ENCODE data around the gene MADCAM1.
"Not testable (repeated sequence)": the region's sequence is repeated elsewhere in the genome, so short reads cannot be mapped to it uniquely, and the experiment has no call there.

Gene MADCAM1

GRCh38 chr19:496112-496665, at the start of gene MADCAM1:
MADCAM1 (plus strand) TSS chr19:496486; CDS start chr19:496500, 14 bp downstream.
- DNase-seq, result no peak

DNA sequence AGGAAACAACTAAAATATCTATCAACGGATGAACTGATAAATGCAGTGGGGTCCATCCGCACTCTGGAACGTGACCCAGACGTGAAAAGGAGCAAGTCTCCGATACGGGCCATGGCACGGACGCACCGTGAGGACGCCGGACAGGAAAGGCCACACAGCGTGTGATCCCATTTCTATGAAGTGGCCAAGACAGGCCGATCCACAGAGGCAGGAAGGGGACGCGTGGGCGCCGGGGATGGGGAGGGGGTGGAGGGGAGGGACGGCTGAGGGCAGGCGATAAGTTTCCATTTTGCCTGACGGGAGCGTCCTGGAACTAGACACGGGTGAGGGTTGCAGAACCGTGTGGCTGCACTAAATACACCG, 49.2 kb upstream of the MADCAM1 start:
- DNase-seq, result no peak

DNA sequence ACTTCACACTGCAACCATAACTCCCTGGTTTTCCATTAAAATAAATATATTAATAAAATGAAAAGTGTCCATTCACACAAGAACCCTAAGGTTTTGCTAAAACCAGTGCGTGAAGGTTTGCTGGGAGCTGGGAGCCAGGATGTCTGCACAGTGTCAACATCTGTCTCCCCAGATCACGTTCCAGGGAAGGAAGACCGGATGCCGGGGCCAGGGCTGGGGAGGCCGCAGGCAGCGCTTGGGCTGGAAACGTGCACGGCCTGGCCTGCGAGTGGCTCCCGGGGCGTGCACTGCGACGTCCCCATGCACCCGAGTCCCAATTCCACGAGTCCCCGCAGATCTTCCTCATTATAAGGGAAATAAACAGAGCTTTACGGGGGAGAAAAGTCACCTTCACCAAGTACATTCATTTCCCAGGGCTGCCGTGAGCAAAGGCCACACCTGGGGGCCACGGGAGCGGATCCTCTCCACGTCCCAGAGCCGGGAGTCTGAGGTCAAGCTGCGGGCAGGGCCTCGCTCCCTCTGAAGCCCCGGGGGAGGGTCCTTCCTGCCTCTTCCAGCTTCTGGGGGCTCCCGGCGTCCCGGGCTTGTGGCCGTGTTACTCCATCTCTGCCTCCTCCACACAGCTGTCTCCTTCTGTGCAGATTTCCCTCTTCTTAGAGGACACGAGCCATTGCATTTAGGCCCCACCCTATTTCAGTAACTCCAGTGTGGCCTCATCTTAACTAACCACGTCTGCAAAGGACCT, 48.3 kb upstream of the MADCAM1 start:
- no peak for DNase-seq

DNA sequence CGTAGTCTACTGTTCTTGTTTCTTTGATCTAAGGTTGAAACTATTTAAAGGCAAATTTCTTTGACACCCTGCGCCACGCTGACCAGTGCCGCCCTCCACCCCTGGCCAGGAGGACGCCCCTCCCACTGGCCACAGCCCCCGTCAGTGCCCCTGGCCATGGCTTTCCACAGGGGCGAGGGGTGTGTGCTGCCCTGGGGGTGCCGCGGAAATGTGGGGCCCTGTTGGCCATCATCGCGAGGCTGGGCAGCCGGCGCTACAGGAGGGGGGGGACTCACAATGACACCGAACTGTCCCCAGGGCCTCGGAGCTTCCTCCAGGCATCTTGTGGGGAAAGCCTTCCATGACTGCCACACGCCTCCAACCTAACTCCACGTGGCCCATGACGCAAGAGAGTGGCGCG, 46.4 kb upstream of the MADCAM1 start:
- no peak for DNase-seq

- DNase-seq, result not testable (repeated sequence)
Measured at GRCh38 chr19:450912-451481, 45.3 kb upstream of the MADCAM1 start.

- no peak for DNase-seq
Measured at GRCh38 chr19:452829-453228, 43.5 kb upstream of the MADCAM1 start.

DNA sequence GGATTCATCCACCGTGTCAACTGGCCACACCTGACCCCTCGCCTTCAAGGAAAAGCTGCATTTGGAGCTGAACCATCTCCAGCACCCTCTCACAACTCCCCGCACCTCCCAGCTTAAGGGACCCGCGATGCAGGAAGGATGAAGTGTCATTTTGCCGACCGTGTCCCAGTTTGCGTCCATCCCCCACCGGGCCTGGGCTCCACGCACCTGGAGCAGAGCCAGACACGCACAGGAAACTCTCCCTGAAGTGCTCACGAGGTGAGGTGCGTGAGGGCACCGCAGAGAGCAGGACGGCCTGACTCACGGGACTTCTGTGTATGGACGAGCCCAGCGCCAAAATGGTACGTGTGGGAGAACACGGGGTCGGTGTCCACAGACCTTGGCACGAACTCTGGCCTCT, 42.7 kb upstream of the MADCAM1 start:
- DNase-seq, result no peak

DNA sequence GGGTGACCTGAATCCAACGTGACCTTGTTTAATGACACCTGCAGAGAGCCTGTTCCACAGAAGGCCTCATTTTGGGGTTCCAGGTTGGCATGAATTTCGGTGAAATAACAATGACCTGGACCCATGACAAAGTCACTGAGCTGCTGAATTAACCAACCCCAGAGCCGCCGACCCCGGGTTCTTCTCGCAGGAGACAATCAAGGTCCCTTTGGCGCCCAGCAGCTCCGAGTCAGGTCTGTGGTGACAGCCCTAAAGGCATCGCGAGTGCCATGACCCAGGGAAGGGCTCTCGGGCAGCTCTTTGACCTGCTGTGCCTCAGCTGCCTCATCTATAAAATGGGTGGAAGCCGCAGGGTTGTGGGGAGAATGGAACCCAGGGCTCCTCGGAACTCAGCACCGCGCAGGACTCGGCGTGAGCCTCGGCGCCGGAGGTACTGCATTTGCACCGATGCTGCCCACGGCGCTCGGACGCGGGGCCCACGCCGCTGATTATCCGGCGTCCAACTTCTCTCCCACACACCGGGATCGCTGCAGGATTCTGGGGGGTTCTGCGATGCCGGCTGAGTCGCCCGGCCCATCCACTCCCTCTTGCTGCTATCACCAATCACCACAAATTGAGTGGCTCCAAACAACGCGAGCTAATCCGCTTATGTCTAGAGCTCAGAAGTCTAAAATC, 41.1 kb upstream of the MADCAM1 start:
- DNase-seq, result no peak

- no peak for DNase-seq
Measured at GRCh38 chr19:455851-456546, 40.3 kb upstream of the MADCAM1 start.

DNA sequence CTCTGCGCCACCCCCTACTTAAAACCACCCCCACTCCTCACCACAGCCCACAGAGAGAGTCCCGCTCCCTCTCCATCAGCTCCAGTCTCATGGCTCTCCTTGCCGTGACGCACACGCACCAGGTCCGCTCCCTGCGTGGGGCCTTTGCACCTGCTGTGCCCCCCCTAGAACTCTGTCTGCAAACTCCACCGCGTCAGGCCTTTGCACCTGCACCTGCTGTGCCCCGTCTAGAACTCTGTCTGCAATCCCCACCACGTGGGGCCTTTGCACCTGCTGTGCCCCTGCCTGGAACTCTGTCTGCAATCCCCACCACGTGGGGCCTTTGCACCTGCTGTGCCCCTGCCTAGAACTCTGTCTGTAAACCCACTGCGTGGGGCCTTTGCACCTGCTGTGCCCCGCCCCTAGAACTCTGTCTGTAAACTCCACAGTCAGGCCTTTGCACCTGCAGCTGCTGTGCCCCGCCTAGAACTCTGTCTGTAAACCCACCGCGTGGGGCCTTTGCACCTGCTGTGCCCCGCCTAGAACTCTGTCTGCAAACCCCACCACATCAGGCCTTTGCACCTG, 39.7 kb upstream of the MADCAM1 start:
- DNase-seq, result no peak

- DNase-seq, result no peak
Measured at GRCh38 chr19:457636-458035, 38.6 kb upstream of the MADCAM1 start.

DNA sequence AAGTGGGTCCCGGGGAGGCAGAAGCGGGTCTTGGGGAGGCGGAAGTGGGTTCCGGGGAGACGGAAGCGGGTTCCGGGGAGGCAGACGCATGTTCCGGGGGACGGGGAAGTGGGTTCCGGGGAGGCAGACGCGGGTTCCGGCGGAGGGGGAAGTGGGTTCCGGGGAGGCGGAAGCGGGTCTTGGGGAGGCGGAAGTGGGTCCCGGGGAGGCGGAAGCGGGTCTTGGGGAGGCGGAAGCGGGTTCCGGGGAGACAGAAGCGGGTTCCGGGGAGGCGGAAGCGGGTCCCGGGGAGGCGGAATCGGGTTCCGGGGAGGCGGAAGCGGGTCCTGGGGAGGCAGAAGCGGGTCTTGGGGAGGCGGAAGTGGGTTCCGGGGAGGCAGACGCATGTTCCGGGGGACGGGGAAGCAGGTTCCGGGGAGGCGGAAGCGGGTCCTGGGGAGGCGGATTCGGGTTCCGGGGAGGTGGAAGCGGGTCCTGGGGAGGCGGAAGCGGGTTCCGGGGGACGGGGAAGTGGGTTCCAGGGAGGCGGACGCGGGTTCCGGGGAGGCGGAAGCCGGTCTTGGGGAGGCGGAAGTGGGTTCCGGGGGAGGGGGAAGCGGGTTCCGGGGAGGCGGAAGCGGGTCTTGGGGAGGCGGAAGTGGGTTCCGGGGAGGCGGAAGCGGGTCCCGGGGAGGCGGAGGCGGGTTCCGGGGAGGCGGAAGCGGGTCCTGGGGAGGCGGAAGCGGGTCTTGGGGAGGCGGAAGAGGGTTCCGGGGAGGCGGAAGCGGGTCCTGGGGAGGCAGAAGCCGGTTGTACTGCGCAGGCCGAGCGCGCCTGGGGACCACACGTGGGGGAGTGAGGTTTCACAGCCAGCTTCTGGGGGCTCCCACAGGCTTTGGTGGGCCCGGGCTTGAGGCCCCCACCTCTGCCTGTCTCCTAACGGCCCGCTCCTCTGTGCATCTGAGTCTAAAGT, 37.9 kb upstream of the MADCAM1 start:
- no peak for DNase-seq

DNA sequence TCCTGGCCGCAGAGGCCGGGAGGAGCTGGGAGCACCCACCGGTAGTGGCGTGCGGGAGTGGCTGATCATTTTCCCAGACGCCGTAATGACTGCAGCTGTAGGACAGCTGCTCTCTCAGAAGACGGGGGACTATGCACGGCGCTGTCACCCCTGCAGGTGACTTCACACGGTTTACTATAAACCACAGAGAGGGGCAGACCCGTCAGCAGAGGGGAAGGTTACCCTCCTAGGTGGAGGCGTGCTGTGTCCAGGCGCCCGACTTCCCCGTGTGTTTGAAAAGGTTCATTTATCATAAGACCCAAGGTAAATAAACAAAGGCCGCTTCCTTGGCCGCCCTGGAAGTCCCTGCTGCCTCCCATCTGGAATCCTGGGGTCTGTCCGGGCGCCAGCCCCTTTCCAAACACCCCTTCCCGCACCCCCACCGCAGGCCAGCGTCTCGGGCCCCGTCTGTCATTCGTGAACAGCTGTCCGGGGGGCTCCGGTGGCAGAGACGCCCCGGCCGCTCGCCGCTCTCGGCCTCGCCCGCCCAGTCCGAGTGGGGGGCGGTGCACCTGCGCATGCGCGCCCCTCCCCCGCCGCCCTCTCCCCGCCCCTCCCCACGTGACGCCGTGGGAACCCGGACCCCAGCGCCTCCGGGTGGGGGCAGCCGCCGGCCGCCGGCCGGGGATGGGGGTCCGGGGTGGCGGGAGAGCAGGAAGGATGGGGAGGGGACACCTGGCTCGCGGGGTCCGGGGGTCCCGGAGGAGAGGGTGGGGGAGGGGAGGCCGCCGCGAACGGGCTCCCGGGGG, 36.4 kb upstream of the MADCAM1 start:
- no peak for DNase-seq

- DNase-seq, result no peak
Measured at GRCh38 chr19:460877-461720, 35.2 kb upstream of the MADCAM1 start, which contains the start of gene SHC2. SHC2 (minus strand) TSS chr19:461033; CDS start chr19:460996, 37 bp downstream.

- no peak for DNase-seq
Measured at GRCh38 chr19:461721-462551, 34.4 kb upstream of the MADCAM1 start.

GRCh38 chr19:463483-464207, 32.6 kb upstream of the MADCAM1 start:
- no peak for DNase-seq

GRCh38 chr19:464208-464545, 32.1 kb upstream of the MADCAM1 start:
- DNase-seq, result no peak

GRCh38 chr19:465056-465816, 31.1 kb upstream of the MADCAM1 start:
- DNase-seq, result no peak

All from NK-92 treated with Interleukin-12 subunit alpha and Interleukin-12 subunit beta, amount 100 ng/mL, for 24 hours (cell line).